T-helper 22 cell (primary cell): ENCODE data around the gene GH1.

Source experiments
- DNase-seq: peaks from one replicate; pipeline ENCODE4 v3.0.0-alpha.2; 2020; ENCODE audit warnings: low read depth

The GH1 gene

DNA sequence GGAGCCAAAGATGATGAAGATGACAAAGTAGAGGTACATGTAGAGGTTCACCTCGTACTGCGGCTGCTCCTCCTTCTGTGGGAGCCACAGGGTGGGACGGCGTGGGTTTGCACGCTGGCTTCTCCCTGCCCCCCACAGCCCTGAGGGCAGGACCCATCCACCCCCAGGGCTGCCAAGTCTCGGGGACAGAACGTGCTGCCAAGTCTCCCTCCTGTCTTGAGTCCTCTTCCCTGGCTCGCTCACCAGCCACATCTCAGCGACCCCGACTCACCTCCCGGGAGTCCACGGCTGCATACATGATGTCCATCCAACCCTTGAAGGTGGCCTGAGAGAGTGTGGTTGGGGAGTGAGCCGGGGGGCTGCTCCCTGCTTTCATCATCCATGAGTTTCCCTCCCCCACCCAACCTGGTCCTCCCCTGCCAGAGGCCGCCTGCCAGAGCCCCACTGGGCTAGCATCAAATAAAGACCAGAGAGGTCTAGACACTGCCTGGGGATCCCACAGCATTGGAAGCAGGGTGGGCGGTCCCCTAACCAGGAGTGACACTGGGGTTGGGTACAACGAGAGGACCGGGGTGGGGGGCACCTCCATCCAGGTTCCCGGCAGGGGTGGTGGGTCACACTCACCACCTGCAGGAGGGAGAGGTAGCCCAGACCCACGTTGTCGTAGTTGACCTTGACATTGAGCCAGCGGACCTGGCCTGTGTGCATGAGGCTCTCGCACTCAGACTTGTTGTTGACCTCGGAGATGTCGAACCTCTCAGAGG lies 26.3 kb upstream of the GH1 start:
- no peak for DNase-seq

DNA sequence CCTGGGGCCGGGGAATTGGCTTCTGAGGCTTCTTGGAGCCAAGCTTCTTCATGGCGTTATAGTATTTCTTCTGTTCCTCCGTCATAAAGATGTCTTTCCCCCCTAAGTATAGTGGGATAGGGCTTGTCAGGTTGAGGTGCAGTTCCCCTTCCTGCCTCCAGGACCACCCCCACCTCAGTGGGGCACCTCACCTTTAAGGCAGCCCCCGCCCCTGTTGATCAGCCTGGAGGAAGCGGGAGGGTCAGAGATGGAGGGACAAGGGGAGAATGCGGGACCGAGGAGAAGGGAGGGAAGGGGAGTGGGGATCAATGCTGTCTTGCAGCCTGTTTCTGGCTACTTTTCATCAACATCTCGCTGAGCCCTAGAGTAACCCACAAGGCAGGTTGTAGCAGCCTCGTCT lies 25.1 kb upstream of the GH1 start:
- no peak for DNase-seq

DNA sequence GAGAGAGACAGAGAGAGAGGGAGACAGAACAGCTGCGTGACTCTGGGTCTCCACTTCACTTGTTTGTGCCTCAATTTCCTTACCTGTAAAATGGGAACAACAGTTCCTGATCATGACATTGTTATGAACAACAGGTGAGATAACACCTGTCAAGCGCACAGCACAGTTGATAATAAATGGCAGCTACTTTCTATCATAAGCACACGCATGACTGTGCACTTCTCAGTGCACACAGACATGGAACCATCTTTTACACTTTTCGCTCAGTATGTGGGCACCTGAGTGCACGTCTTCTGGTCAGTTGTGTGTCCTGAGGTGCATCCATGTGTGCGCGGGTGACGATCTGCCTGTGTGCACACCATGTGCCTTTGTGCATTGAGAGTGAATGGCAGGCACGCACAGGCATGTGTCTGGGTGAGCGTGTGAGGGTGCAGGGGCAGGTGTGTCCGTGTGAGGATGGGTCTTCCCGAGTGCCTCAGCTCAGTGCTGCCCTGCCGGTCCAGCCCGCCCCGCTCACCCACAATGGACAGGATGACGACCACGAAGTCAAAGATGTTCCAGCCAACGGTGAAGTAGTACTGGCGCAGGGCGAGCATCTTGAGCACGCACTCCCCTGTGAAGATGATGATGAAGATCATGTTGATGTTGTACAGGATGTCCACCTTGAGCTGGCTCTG lies 23.8 kb upstream of the GH1 start:
- no peak for DNase-seq

DNA sequence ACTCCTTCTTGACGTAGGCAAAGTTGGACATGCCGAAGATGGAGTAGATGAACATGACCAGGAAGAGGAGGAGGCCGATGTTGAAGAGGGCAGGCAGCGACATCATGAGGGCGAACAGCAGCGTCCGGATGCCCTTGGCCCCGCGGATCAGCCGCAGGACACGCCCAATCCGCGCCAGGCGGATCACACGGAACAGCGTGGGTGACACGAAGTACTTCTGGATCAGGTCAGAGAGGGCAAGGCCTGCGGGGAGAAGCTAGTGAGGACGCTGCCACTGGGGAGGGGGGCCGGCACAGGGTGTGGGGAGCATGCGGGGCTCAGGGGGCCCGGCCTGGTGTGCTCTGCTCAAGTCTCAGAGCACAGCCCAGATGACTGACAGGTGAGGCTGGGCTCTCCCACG lies 23.1 kb upstream of the GH1 start:
- no peak for DNase-seq

DNA sequence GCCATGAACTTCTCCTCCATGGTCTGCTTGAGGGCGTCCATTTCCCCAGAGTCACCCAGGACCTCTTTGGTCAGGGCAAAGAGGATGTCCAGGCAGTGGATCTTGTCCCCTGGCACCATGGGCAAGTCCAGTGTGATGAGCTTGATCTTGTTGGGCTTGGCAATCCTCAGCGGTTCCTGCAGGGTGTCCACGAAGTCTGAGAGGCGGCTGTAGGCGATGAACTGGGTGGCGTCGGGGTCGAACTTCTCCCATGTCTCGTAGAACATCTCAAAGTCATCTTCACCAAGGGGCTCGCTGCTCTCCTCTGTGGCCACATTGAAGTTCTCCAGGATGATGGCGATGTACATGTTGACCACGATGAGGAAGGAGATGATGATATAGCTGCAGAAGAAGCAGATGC lies 22.5 kb upstream of the GH1 start:
- no peak for DNase-seq

DNA sequence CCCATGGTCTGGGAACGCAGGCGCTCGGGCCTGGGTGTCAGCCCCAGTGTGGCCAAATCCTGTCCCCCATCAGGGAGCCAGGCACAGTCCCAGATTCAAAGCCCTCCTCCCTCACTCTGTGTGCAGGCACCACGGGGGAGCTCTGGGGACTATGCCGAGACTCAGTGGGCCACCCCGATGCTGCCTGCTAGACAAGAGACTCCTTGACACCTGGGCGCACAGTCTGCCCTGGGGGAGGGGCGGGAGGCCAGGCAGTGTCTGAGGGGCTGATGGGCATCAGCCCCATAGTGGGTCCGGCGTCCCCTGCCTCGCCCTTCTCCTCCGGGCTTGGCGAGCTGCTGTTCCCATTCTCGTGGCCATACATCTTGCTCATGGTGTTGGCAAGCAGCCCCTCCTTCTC lies 21.9 kb upstream of the GH1 start:
- DNase-seq = no peak

DNA sequence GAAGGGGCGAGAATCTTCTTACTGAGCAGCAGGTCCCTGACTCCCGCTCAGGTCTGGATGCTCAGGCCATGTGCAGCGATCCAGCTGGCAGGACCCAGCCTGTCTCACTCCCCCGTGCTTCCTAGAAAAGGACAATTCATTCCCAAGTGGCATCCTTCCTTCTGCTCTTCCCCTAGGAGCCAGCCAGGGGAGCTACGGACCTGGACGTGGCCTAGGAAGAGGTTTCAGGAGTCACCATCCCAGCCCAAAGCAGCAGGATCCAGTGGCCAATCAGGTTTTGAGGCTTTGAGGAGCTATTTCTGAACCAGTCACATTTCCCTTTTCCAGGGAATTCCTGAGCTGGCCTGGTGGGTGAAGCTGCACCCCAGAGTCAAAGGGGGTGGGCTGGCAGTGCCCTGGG lies 21.2 kb upstream of the GH1 start:
- DNase-seq = no peak

DNA sequence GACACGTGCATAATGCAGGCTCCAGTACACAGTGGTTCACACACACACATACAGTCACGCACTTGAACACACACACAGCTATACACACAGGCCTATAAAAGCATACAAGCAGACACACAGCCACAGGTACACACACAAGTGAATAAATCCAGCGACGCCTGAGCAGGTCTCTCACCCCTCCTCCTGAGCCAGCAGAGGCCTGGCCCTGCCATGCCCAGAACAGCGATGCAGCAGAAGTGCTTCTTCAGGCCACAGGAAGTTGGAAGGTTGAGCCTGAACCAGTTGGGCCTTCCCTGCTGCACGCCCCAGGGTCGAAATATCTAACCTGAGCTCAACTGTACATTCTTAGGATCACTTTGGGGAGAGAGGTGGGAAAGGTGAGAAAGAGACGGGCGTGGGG lies 20.8 kb upstream of the GH1 start:
- no peak for DNase-seq

DNA sequence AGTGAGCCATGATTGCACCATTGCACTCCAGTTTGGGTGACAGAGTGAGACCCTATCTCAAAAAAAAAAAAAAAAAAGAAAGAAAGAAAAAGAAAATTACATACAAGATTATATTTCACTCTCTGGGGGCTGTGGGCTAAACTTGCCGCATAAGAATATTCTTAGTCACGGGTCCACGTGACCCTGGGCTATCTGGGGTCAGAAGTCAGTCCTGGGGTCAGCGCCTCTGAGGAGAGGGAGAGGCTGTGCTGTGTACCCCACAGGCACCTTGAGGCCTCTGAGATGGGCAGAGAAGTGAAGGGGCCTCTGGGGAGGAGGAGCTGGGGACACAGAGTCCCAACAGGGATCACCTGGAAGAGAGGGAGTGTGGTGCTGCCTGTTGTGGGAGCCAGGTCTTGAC lies 19.3 kb upstream of the GH1 start:
- no peak for DNase-seq

DNA sequence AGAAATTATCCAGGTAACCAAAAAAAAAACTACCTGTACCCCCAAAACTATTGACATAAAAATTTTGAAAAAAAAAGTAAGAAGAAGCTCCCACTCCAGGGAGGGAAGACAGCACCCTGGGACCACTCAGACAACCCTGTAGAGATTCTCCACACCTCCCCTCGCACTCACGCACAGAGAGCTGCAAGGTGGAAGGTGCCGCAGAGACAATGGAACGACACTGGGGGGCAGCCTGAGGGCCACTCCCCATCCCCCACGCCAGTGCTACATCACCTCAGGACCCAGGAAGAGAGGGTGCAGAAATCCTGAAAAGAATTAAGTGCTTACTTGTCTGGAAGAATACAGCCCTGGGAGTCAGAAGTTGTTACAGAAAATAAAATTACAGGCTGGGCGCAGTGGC lies 18.7 kb upstream of the GH1 start:
- DNase-seq = no peak

DNA sequence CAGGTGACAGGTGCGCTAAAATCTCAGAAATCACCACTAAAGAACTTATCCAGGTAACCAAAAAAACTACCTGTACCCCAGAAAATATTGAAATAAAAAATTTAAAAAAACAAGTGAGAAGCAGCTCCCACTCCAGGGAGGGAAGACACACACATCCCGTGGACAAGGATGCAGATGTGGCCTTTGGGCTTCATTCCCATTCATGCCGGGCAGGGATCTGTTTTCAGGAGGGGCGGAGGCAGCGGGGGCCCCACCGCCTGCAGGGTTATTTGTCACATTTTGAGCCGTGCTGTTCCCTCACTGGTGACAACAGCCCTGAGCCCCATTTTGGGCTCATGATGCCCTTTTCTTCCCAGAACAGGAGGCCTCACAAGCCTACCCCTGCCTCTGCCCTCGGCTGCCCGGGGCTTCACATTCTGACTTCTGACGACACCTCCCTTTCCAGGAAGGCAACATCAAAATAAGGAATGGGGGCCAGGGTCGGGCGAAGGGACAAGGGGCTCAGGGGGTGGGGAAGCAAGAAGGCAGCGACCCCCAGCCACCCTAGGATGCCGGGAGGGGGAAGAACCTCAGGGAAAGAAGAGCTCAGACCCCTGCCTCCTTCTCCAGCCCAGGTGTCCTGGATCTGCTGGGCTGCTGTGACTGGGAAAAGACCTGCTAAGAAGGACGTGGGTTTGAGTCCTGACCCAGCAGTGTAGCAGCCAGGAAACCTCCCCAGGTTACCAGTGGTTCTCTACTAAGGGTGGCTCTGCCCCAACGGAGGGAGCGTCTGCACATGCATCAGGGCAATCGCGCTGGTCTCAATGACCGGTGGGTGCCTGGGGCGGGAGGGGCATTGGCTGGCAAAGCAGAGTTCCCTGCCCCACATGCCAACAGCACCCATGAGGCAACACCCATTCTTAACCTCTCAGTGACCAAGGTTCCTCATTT lies 15.8 kb upstream of the GH1 start:
- no peak for DNase-seq

DNA sequence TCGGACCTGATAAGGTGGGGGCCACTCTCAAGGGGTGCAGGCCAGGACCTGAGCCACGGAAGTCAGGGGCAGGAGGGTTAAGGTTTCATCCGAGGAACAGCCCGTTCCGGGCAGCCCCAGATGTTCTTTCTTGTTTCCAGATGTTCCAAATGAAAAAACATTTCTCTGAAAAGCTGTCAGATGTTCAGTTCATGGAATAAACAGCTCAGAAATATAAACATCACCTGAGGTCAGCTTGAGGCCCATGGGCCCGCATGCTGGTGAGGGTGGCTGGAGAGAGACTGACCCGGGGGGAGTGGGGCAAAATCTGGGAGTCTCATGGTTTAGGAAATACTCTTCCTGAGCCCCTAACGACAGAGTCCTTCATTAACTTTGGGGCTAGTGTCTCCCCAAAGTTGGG lies 15.0 kb upstream of the GH1 start:
- DNase-seq = no peak

DNA sequence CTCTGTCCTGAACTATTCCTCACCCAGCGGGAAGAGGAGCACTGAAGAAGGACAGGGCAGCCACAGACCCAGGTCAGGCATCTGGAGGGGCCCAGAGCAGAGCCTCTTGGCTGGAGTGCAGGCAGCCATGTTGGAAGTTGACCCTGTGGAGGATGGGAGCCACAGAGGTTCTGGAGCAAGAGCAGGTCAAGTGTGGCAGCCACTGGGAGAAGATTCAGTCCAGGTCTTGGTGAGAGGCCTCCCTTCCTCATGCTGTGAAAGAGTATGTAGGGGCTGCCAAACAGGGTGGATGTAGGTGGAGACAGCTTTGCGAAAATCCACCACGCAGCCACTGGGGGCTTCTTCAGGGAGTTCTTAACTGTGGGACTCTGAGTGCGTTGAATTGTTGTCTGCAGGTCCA lies 14.1 kb upstream of the GH1 start:
- no peak for DNase-seq

DNA sequence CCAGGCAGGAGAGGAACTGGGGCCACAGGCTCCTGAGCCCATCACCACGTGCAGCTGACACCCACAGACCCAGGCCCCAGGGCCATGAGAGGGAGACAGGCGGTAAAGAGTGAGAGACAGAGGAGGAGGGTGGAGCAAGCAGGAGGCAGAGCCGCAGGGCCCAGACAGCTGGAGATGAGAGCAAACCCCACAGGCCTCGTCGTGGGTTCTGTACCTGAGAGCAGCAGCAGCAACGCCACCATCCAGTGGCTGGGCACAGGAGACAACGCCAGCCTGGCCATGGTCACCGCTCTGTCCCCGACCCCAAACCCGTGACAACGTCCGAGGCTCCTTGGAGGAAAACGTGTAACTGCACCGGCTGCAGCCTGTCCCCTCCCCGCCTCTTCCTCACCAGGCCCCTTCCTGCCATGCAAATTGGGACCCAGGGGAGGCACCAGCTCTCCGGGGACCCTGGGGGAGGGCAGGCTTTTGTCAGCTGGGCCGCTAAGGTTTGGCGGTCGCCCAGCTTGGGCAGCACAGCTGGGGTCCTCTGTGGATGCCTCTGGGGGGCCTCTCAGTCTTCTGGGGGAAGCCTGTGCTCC lies 13.4 kb upstream of the GH1 start, which contains the start of gene CD79B:
CD79B (minus strand) TSS at position 351 of the 581 bp plus-strand sequence; CDS start at position 281, 70 bp downstream.
- no peak for DNase-seq

DNA sequence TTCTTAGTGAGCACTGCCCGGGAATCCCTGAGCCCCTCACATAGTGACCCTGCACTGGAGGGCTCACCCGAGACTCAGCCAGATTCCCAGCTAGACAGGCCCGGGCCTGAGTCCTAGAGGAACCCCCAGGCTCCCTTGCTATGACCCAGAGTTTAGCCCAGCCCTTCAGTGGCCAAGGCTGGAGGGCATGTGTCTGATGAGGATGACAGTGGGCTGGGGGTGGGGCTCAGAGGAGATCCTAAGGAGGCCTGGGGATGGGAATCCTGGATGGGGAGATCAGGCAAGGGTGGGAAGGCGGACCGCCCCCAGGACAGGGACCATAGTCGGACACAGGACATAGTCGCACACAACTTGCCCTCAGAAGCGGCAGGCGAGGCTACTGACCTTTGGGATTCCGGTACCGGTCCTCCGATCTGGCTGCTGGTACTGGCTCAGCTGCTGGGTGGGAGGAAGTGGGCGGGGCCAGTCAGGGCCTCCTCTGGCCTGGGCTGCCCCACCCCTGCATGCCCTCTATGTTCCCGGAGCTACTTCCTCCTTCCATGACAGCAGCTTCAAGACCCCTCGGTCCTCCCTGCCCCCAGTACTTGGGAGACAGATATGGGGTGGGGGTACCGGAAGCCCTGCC lies 12.4 kb upstream of the GH1 start:
- DNase-seq = peak; percentile 46

DNA sequence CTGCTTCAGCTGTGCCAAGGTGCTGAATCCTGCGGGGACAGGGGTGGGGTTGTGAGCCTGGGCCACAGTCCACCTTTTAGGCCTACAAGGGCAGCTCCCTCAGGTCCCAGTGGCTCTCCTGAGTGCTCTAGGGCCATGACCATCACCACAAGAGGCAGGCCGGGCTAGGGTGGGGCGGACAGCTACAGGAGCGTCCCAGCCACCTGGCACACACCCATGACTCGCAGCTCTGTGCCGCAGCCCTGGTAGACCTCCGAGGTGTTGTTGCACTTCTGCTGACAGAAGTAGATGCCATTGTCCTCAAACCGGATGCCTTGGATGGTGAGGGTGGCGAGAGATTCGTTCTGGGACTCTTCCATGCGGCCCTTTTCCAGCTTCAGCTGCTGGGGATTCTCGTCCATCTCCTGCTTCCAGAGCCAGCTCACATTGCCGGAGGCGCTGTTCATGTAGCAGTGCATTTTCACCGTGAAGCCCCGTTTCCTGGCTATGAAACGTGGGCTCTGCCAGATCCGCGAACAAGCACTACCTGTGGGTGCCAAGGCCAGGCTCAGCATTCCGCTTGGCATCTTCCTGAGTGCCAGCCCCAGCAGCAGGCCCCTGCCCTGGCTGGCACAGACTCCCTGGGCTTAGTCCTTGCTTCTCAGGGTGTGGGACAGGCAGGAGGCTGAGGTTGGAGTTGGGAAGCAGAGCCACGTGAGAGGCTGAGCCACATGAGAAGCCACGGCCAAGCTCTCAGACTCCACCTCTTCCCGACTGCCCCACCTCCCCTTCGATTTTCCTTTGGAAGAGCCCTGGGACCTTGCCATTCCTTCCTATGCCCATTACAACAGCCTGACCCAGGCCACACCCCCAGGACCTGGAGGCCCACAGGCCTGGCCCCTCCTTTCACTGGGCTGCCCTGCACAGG lies 11.5 kb upstream of the GH1 start:
- DNase-seq = no peak

DNA sequence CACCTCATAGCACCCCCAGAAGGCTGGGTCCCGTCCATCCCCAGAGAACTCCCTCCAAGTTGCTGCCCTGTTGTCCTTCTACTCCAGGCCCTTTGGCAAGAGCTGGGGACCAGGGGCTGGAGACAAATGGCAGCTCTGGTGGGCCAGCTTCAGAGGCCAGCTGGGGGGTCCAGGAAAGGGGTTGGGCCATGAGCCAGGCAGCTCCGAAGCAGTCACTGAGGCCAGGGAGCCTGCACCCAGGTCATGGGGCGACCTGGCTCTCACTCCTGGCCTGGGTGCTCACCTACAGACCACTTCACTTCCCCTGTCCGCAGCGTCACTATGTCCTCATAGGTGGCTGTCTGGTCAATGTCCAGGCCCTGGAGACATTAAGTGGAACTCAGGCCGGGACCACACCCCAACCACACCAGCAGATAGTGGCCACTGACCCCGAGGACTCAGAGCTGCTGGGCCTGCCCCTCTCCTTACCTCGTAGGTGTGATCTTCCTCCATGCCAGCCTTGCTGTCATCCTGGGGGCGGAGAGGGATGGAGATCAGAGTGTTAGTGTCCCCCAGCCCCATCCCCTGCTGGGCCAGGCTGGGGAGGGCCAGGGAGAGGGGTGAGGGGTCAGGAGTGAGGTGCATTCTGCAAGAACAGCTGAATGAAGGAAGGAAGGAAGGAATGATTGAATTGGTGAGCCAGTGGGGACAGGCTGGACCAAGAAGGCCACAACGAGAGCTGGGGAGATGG lies 10.5 kb upstream of the GH1 start:
- DNase-seq = no peak

DNA sequence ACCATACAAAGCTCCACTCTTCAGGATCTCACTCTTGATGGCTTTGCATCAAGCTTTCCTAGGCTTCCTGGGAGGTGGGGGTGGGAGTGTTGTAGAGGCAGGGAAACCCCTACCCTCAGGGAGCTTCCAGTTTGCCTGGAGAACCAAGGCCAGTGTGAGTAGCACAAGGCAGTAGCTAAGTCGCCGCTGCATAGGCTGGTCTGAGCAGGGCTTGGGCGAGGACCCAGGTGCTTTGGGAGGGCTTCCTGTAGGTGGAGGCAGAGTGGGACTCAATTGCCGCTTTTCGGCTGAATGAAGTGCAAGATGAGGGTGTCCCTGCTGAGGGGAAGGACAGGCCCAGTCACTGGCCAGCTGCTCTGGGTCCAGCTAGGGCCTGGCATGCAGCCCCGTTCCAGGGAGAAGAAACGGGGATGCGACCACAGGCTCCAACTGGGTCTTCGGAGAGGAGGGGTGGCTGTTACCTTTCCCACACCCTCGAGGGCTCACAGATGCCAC lies 9.6 kb upstream of the GH1 start:
- no peak for DNase-seq

DNA sequence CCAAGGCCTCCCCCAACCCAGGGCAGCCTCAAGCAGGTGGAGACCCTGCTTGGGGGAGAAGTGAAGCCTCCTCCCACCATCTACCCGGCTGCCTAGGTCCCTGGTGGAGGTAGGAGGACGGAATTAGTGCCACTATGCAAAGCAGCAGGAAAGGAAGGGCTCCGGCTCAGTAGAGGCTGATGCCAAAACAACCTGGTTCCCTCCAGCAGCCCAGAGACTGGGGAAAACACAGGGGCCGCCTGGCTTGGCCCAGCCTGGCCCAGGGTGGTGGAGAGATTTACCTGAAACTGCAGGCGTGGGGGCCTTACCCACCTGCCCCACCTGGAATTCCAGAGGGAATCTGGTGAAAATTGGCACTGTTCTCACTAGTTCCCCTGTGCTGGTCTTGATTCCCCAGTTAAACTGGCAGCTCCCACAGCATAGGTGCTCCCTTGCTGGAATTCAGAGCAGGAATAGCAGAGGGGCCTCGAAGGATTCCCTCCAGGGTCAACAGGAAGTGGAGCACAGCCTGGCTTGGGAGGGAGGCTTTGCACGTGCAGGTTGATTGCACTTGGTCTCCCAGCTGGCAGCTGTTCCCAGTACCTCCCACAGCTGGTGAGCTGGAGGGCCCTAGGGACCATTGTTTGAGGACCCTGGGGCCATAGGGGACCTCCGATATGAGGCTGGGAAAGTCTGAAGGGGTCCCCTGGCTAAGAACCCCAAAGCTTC lies 9.0 kb upstream of the GH1 start:
- no peak for DNase-seq
